ENCODE data around the gene PGLYRP3. TPM values are rescaled to one million over a fixed set of nuclear protein-coding genes. Genes with fewer than 3 reads are reported as not detected.

The PGLYRP3 gene
- total and polyA plus RNA-seq, 9 of the 15 experiments (the other 6 are each of a cell fraction or from before 2014, with no cell fraction given): not detected

DNA sequence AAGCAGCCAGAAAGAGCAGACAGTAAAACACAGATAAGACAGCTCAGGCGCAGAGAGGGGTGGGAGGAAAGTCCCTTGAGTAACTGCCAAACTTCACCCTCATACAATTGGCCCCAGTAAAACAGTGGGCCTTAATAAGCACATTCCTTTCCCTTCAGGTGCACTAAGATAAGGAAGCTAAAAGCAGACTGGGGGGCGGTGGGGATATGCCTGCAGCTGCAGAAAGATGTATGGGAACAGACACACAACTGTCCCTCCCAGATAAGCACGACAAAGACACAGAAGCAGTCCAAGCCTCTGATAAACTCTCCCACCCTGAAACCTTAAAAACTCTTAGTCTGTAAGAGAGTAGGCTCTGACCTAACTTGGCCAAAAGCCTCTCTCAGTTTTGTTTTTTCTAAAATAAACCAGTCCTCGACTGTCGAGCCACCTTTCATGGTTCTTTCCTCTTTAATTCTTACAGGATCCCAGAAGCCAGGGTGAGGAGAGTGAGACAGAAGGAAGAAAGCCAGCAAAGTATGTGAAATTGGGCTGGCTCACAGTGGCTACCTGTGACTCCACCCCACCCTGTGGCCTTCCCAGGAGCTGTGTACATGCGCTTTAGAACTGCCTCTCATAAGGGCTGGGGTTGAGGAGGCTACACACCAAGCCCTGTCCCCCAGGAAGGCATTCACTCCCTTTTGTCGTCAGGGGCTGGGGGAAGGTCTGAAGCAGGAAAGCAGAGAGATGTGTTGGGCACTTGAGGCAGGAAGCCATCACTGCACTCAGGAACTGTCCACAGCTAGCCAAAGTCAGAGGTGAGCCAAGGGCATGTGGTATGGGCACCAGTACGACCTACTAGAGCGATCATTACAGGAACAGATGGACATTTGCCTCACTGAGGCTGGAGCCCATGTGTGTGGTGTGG is 31.3 kb upstream of the PGLYRP3 start (continued):
- TF ChIP-seq ZNF699 (CRISPR knock-in tag; IDR thresholded peaks at IDR 0.05; ENCODE audit: insufficient replicate concordance) (no peak), JUNB (CRISPR knock-in tag; conservative IDR thresholded peaks at IDR 0.05) (no peak), MYBL2 (IDR thresholded peaks at IDR 0.05; ENCODE audit: low read depth) (no peak), MYBL2 (CRISPR knock-in tag; IDR thresholded peaks at IDR 0.05; ENCODE audit: borderline replicate concordance) (no peak), ZSCAN32 (CRISPR knock-in tag; IDR thresholded peaks at IDR 0.05) (no peak), FOXK2 (conservative IDR thresholded peaks at IDR 0.05 in 1 of 2, IDR thresholded peaks at IDR 0.05 in 1 of 2; ENCODE audit: low read depth in 2 of 2) (peak in 1 of 2 experiments; percentile 68; a peak in 2 of 4 replicates), ZFP91 (CRISPR knock-in tag; IDR thresholded peaks at IDR 0.05) (no peak), MEF2A (IDR thresholded peaks at IDR 0.05; ENCODE audit: control insufficient read depth, low read depth, low read length) (peak; percentile 76), ZNF232 (CRISPR knock-in tag; IDR thresholded peaks at IDR 0.05) (no peak), CCAR2 (IDR thresholded peaks at IDR 0.05; ENCODE audit: low read depth, low read length) (no peak), L3MBTL2 (IDR thresholded peaks at IDR 0.05) (no peak; the same call in 1 of the 2 replicates), ZNF586 (CRISPR knock-in tag; conservative IDR thresholded peaks at IDR 0.05) (no peak), ZNF197 (CRISPR knock-in tag; IDR thresholded peaks at IDR 0.05; ENCODE audit: low read depth) (peak; percentile 99), ZNF77 (CRISPR knock-in tag; IDR thresholded peaks at IDR 0.05) (no peak), NFE2L1 (tag; IDR thresholded peaks at IDR 0.05; ENCODE audit: borderline replicate concordance, low read depth) (0 out of 2 replicates have a peak, but pooled peaks have one; percentile 14), SP1 (CRISPR knock-in tag; IDR thresholded peaks at IDR 0.05) (peak; percentile 75), PYGO2 (tag; IDR thresholded peaks at IDR 0.05) (peak; percentile 96), RB1 (IDR thresholded peaks at IDR 0.05; ENCODE audit: low read depth) (peak; percentile 41; the same call in 1 of the 2 replicates), TGIF2 (CRISPR knock-in tag; IDR thresholded peaks at IDR 0.05) (no peak), TCFL5 (CRISPR knock-in tag; conservative IDR thresholded peaks at IDR 0.05) (peak; percentile 48; the same call in 1 of the 2 replicates), ZNF354B (CRISPR knock-in tag; IDR thresholded peaks at IDR 0.05) (peak; percentile 67; the same call in 1 of the 2 replicates), MXI1 (IDR thresholded peaks at IDR 0.05; ENCODE audit: low read depth, low read length) (peak; percentile 45; the same call in 1 of the 2 replicates)
- TF ChIP-seq, protein P1, sequence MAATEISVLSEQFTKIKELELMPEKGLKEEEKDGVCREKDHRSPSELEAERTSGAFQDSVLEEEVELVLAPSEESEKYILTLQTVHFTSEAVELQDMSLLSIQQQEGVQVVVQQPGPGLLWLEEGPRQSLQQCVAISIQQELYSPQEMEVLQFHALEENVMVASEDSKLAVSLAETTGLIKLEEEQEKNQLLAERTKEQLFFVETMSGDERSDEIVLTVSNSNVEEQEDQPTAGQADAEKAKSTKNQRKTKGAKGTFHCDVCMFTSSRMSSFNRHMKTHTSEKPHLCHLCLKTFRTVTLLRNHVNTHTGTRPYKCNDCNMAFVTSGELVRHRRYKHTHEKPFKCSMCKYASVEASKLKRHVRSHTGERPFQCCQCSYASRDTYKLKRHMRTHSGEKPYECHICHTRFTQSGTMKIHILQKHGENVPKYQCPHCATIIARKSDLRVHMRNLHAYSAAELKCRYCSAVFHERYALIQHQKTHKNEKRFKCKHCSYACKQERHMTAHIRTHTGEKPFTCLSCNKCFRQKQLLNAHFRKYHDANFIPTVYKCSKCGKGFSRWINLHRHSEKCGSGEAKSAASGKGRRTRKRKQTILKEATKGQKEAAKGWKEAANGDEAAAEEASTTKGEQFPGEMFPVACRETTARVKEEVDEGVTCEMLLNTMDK (IDR thresholded peaks at IDR 0.05; ENCODE audit: borderline replicate concordance, insufficient read depth, low read depth, low read length, poor library complexity, severe bottlenecking): no peak
- TF ChIP-seq, protein P2, sequence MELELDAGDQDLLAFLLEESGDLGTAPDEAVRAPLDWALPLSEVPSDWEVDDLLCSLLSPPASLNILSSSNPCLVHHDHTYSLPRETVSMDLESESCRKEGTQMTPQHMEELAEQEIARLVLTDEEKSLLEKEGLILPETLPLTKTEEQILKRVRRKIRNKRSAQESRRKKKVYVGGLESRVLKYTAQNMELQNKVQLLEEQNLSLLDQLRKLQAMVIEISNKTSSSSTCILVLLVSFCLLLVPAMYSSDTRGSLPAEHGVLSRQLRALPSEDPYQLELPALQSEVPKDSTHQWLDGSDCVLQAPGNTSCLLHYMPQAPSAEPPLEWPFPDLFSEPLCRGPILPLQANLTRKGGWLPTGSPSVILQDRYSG (tag; conservative IDR thresholded peaks at IDR 0.05; ENCODE audit: low read depth): peak; percentile 95

All from K562 (cell line).